ENCODE results near the gene MYLK.
"Not testable (repeated sequence)": the region's sequence is repeated elsewhere in the genome, so short reads cannot be mapped to it uniquely, and the experiment has no call there.

The MYLK gene

GRCh38 chr3:123611674-123612073 is 272.5 kb downstream of the MYLK start:
- not testable (repeated sequence) for DNase-seq

- no peak for DNase-seq
Observed at GRCh38 chr3:123611082-123611481, 273.1 kb downstream of the MYLK start.

DNA sequence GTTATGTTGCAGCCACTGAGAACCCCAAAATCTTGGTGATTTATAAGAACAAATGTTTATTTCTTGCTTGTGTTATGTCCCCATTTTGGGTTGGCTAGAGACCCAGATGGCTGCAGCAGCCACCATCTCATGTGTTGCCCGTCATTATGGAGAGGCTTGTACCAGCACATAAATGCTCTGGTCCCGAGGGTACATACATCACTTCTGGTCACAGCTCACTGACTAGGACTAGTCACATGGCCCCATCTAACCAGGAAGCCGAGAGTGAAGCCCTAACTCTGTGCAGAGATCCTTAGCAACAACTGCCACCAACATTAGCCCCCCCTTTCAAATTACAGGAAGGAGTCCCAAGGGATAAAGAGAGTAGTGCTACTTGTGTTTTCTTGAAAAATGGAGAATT is 273.8 kb downstream of the MYLK start:
- DNase-seq, result no peak

- DNase-seq, result no peak
Observed at GRCh38 chr3:123609063-123609462, 275.1 kb downstream of the MYLK start.

DNA sequence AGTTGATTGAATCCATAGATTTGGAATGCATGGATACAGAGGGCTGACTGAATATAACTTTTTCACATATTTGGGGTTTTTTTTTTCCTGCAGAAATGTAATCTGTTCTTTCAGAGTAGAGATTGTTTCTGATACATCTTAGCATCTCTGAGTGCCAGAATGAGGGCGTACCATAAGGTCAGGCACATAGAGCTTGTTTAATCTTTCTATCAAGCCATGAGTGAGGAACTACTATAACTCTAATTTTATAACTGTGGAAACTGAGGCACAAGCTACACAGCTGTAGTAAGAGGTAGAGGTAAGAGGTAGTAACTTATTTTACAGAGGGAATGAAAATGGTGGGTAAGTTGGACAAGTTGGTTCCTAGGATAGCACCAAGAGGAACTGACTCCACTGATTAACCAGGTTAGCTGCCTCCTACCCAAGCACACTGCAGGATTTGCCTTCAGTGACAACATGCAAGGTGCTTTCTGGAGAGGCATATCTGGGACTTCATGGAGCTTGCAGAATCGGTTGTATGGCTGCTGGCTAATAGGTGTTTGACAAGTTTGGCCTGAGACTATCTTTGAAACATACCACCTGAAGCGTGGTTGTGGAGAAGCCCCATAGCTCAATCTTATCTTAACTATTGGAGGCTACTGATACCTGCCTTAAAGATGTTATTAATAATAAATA is 275.7 kb downstream of the MYLK start:
- no peak for DNase-seq

DNA sequence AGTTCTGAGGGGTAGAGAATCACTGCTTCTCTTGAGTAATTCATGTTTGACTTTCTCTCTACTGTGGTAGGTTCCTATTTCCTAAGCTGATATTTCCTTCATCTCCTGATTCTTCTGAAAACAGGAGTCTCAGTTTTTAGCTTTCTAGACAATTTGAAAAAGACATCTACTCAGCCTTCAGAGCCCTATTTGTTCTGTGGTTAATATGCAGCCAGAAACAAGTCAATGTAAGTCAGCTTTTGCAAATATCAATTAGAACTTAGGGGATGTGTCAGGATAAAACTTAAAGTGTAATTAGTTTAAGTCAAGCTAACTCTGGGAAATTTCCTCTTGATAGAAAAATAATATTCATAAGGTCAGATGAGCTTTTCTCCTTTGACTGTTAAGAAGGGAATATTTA is 277.6 kb downstream of the MYLK start:
- no peak for DNase-seq

DNA sequence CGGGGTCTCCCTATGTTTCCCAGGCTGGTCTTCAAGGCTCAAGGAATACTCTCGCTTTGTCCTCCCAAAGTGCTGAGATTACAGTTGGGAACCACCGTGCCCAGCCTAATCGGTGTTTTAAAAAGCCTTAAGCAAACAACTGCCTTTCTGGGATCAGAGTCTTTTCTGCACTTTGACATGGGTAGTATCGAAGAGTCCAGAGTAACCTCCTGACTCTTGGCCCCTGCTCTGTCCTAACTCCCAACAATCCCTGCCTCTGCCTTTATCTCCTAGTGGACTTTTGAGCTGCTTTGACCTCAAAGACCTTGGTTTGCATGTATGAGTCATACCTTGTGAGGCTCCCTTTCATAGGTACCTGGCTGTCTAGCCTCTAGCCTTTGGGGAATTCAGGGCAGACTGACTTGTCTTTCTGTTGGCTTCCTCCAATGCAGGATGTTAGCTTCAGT is 278.3 kb downstream of the MYLK start:
- DNase-seq, result no peak

DNA sequence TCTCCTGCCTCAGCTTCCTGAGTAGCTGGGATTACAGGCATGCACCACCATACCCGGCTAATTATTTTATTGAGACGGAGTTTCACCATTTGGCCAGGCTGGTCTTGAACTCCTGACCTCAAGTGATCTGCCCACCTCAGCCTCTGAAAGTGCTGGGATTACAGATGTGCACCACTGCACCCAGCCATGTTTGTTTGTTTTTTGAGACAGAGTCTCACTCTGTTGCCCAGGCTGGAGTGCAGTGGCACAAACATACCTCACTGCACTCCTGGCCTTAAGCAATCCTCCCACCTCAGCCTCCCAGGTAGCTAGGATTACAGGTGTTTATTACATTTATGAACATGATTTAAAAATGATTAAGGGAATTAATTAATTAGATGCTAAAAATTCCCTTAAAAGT is 281.0 kb downstream of the MYLK start:
- not testable (repeated sequence) for DNase-seq

GRCh38 chr3:123602325-123602724 is 281.8 kb downstream of the MYLK start:
- no peak for DNase-seq

GRCh38 chr3:123600863-123601262 is 283.3 kb downstream of the MYLK start:
- DNase-seq, result not testable (repeated sequence)

GRCh38 chr3:123597561-123597960 is 286.6 kb downstream of the MYLK start:
- DNase-seq, result no peak

DNA sequence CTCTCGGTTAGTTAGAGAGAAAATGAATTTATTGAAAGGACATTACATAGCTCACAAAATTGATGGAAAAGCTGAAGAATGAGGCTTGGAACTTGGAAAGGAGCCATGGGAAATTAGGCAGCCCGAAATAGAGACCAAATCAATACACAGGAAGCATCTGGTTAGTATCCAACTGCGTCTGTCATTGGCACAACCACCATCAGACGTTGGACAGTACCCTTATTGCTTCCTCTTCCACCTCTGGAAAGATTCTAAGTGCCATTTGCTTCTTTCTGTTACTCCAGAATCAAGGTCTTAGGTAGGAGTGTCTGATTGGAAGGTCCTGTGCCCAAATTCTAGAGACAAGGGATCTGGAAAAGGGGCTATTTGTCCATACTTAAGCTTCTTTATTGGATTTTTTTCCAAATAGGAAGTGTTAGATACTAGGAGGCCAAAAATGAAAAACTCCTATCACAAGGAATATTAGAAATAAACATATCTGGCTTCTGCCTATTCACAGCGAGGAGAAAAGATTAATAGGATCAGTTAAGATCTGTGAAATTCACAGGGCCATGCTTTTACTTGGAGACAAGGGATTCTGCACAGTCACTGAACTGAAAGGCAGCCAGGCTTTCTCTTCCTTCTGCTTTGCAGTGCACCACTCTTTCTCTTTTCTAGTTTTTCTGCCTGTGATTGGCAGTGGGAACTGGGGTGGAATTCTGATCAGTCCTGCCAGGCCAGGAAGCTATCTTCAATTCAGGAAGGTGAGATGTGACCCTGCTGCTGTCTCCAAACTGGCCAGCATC is 288.5 kb downstream of the MYLK start:
- DNase-seq, result no peak

DNA sequence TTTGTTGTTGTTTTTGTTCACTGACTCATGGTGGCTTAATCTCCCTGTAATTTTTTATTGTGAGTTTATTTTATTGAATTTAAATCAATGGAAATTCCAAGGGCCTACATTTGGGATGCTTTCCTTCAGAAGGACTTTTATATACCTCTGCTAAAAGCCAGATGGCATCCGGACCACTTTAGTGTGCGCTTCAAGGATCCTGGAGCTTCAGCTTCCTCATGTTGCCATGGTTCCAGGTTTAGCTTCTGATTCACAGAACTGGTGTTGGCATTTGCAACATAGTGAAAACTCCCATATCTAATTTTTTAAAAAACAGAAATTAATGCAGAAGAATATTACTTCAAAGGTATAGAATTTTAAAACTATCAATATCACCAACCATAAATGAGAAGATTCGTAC is 290.8 kb downstream of the MYLK start:
- DNase-seq, result no peak

- DNase-seq, result no peak
Observed at GRCh38 chr3:123590685-123591450, 293.3 kb downstream of the MYLK start.

GRCh38 chr3:123587401-123587800 is 296.7 kb downstream of the MYLK start:
- DNase-seq, result no peak

DNA sequence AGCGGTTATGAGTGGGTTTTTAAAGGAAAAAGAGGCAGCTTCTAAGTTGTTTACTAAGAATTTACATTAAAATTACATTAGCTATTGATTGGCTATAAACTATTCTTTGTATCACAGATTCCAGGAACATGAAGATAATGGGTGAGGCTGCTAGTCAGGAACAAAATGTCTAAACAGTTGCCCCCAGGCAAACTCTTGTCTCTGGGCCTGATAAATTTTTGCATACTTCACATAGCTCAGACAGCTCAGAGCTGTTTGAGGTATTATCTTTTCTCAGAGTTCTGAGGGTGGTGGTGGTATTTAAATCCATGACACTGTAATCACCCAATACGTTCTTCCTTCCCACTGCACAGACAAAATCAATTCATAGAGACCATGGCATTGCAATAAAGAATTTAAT is 297.2 kb downstream of the MYLK start:
- no peak for DNase-seq

- peak; percentile 38 for DNase-seq
Observed at GRCh38 chr3:123586131-123586530, 298.0 kb downstream of the MYLK start.

- peak; percentile 96 for DNase-seq
Observed at GRCh38 chr3:123584988-123585937, 298.9 kb downstream of the MYLK start, which contains the start of gene HACD2. Gene HACD2, minus strand, starts transcription at chr3:123585053. Its CDS starts 26 bp downstream, at chr3:123585027.

DNA sequence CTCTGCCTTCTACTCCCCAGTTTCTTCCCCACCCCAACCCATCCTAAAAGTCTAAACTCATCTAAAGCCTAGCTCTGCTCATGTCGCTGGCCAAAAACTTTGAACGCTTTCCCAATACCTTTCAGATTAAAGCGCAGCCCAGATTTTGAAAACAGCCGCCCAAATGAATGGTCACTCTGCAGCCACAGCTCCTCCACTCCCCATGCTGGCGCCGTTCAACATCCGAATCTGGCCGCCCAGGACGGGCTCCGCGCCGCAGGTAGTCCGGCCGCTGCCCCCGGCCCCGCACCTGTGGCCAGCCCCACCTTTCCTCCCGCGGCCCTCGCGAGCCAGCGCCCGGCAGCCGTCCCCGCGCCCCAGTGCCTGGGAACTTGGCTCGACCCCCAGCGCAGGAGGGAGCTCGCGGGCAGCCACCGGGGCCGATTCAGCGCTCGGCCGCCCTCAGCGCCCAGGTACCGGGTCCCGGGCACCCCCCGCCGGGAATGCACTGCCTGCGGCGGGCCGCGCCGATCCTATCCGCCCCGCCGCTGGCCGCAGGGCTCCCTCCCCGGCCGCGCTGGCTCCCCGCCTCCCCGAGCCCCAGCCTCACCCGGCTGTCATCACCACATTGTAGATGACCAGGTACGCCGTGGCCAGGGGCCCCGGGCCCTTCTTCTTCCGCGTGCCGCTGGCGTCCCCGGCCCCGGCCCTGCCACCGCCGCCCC is 299.7 kb downstream of the MYLK start:
- DNase-seq, result no peak

DNA sequence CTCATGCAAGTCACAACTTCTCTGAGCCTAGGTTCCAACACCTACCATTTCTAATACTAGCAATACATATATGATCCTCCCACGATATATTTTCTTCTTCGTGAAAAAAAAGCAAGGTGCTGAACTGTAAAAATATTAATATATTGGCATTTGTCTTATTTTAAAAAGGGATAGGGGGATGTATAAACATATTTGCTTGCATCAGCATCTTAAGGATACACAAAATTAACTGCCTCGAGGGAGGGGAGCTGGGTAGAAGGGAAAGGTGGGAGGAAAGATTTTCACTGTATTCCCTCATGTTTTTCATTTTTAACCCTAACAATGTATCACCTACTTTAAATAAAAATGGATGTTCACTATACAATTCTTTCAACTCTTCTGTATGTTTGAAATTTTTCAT is 300.6 kb downstream of the MYLK start:
- DNase-seq, result no peak

GRCh38 chr3:123582315-123582714 is 301.8 kb downstream of the MYLK start:
- no peak for DNase-seq

GRCh38 chr3:123576122-123576521 is 308.0 kb downstream of the MYLK start:
- no peak for DNase-seq

Data from CD4-positive, alpha-beta T cell treated with Interleukin-17A for 4 hours (primary cell).